Activated CD8-positive, alpha-beta memory T cell treated with anti-CD3 and anti-CD28 coated beads for 24 hours (primary cell): Measurements from ENCODE around the gene AK1.
"Not testable (repeated sequence)": the region's sequence is repeated elsewhere in the genome, so short reads cannot be mapped to it uniquely, and the experiment has no call there.

Experiments
- DNase-seq: peaks from one replicate; pipeline ENCODE4 v3.0.0-alpha.2; 2020

The AK1 gene

DNA sequence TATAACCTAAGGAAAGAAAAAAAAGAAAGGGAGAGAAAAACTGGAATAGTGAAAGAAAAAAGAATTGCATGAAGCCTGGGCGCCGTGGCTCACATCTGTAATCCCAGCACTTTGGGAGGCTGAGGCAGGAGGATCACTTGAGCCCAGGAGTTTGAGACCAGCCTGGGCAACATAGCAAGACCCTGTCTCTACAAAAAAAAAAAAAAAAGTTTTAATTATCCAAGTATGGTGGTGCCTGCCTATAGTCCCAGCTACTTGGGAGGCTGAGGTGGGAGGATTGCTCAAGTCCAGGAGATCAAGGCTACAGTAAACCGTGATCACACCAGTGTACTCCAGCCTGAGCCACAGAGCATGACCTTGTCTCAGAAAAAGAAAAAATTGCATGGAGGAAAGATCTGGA is 4.2 kb upstream of the AK1 start:
- not testable (repeated sequence) for DNase-seq

DNA sequence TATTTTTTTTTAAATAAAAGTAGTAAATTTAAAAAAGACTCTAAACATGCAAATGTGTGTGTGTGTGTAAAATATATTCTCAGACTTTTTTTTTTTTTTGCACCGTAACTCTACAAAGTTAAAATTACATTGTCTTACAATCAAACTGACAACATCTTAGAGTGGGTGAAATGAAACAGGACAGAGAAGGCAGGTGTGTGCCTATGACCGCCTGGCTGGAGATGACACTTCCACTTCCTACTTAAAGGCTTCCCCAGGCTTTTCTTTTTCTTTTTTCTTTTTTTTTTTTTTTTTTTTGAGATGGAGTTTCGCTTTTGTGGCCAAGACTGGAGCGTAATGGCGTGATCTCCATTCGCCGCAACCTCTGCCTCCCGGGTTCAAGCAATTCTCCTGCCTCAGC is 2.7 kb upstream of the AK1 start:
- no peak for DNase-seq

DNA sequence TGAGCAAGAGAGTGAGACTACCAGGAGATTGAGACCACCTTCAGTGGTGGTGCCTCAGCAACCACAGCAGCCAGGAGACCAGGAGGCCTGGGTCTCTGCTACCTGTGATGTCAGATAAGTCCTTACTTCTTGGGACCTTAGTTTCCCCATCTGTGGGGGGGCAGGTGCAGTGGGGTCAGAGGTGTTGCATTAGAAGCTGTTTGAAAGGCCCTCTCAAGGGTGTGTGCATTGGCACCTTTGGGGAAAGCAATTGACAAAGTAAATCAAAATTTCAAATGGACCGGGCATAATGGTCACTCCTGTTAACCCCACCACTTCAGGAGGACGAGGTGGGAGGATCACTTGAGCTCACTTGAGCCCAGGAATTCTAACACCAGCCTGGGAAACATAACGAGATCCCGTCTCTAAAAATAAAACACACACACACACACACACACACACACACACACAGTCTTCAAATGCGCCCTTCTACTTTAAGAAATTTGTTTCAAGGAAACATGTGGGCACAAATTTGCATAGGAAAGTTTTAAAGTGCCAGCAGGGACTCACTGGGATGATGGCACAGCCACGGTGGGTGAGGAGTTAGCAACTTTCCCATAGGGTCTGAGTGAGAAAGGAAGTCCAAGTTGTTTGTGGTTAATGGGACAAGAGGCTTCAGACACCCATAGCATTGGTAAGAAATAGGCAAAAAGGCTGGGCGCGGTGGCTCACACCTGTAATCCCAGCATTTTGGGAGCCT is 1.3 kb upstream of the AK1 start:
- DNase-seq: no peak

DNA sequence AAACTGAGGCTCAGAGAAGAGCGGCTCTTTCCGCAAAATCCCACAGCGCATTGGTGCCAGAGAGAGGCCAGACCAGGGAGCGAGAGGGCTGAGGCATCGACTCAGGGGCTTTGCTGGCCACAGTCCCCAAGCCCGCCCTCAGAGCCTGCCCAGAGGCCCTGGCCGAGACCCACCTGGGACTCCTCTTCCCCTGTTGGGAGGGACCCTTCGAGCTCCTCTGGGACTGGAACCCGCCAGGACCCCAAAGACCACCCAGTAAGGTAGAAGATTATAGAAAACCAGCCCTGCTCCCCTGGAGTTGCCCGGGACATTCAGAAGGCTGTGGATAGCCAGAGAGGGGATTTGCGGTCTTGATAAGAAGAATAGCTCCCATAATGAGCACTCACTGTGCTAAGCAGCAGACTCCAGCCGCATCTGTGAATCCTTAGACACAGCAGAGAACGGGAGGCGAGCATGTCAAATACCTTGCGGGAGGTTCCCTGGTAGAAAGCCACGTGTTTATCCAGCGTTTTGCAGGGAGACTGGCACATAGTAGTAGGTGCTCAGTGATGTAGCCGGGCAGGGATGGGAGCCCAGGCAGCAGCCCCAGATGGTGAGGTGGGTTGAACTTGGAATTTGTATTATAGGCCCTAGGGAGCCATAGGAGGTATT is 651 bp upstream of the AK1 start:
- no peak for DNase-seq

DNA sequence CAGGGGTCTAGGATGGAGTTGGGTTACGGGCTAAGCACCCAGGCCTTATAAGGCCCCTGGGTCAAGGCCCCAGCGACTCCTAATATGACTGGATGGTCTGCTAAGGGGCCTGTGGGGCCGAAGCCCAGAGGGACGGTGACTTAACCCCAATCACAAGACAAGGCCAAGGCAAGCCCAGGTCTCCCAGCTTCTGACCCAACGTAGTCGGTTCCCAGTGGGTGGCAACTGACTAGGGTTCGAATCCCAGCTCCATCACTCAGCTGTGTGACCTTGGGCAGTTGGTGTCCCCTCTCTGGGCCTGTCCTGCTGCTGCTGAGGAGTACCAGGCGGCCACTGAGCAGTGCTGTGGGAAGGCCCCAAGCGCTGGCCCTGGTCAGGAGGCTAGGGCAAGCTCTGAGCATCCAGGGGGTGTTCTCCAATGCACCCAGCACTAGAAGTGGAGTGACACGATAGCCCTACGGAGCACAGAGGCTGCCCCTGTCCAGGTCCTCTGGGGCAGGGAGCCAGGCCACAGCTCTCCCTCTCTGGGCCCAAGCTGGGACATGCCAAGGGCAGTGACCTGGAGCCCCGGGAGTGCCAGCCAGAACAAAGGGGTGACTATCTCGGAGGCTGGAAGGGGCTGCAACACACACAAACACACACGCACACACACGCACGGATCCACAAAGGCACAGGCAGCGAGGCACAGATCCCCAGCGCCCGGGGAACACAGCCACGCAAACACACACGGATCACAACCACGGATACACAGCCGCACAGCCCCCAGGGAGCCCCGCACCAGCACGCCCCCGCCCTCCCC is 512 bp downstream of the AK1 start:
- no peak for DNase-seq

DNA sequence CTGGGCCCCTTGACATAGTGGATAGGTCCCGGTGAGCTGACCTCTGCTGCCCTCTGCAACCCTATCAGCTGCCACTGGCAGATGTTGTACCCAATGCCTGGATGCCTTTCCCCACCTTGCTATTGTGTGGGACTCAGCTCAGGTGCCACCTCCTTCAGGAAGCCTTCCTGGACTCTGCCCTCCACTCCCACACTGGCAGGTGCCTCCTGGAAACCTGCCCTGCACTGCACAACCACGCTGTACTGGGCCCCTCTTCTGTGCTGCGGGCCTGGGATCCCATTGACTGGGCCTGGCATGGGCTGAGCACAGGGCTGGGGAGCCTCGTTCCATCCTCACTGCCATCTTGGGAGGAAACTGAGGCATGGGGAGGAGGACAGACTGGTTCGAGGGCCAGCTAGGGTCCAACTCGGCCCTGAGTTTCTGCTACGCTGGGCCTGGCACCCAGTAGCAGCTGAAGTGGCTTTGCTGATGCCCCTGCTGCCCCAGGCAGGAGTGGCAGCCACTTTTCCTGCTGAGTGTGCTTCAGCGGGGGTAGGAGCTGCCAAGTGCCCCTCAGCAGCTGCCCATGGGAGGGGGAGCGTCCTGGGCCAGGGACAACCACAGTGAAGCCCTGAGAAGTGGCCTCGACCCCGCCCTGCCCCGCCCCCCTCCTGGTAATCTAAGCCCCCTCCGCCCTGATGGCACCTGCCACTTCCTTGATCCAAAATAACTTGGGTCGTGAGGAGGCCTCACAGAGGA is 1.3 kb downstream of the AK1 start:
- no peak for DNase-seq

DNA sequence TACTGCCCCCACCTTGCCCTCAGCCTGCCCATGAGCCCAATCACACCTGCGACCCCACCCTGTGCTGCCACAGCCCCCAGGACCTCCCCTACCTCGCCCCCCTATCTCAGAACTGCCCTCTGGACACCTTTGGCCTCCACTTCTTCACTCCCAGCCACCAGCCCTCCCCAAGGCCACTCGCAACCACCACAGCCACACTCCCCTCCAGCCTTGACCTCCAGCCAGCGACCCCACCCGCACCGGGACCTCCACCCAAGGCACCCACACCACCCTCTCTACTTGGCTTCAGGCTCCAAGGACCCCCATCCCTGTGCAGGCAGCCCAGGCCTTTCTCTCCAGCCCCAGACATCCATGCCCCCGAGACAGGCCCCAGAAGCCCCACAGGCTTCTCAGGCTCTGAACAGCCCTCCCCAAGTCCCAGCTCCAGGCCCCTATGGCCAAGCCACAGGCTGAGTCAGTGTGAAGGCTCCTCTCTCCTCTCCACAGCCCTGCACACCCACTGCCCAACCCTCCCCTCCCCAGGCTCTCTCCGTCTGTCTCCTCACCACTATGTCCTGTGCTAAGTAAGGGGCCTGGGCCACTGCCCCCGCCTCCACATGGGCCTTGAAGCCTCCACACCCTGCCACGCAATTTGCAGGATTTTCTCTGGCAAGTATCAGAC is 2.0 kb downstream of the AK1 start:
- no peak for DNase-seq

DNA sequence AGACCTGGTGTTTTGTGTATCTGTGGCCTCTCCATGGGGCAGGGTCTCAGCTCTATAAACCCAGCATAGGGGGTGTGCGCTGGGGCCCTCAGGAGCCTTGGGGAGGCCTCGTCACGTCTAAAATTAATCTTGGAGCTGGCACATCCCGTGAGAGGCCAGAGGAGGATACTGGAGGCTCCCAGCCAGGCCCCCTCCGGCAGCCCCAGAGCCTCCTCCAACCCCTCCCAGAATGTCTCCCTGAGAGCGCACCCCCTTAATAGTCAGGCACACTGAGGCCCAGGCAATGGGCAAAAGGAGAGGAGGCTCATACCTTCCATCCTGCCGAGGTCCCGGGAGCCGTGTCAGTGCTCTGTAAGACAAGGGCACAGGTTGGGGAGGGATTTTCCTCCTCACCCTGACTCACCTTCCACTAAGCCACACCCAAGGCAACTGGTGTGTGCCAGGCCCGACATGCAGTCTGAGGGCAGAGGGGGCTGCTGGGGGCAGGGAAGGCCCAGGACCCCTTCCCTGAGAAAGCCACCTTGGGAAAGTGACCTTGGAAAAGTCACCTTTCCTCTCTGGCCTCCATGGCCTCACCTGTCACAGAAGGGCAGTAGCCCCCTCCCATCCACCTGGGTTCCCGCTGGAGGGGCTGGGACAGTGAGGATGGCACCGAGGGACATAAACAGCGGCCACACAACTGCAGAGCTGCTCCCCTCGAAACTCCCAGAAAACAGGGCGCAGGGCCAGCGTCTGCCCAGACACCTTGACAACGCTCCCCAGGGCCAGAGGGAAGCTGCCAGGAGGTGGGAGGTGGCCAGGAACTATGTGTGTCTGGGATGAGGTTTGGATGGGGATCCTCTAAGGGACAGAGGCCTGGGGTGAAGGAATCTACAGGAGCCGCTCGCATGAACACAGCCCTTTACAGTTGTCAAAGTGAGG is 2.9 kb downstream of the AK1 start:
- DNase-seq: no peak

DNA sequence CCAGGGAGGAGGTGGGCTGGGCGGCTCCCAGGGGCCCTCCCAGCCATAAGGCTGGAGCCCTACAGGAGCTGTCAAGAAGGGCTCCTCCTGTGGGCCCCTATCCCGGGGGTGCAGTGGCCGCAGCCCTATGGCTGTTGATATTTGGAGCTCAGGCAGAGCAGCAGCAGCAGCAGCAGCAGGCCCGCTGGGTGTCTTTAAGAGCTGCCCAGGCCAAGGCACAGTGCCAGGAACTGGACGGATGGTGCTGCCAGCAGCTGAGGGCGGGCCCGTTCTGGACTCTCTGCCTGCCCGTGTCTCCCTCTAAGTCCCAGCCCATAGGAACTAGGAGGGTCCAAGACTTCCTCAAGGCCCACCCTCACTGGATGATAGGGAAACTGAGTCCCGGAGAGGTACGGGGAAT is 3.6 kb downstream of the AK1 start:
- DNase-seq: no peak

DNA sequence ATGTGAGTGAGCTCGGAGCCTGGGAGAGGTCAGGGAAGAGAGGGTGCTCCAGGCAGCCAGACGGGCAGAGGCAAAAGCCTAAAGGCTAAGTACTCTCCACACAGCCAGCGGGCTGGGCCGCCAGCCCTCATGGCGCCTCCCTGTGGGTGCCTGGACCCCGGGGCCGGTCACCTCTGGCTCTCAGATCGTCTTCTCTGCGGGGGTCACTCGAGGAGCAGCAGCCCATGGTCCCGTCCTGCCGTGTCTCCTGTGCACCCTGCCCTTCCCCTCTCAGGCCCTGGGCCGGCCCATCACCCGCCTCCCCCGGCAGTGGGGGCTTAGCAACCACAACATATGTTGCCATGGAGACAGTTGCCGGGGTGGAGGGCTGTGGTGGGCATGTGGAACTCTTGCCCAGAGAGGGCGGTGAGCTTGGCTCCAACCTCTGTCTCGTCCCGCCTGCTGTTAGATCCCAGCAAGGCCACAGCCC is 4.2 kb downstream of the AK1 start:
- DNase-seq: no peak

DNA sequence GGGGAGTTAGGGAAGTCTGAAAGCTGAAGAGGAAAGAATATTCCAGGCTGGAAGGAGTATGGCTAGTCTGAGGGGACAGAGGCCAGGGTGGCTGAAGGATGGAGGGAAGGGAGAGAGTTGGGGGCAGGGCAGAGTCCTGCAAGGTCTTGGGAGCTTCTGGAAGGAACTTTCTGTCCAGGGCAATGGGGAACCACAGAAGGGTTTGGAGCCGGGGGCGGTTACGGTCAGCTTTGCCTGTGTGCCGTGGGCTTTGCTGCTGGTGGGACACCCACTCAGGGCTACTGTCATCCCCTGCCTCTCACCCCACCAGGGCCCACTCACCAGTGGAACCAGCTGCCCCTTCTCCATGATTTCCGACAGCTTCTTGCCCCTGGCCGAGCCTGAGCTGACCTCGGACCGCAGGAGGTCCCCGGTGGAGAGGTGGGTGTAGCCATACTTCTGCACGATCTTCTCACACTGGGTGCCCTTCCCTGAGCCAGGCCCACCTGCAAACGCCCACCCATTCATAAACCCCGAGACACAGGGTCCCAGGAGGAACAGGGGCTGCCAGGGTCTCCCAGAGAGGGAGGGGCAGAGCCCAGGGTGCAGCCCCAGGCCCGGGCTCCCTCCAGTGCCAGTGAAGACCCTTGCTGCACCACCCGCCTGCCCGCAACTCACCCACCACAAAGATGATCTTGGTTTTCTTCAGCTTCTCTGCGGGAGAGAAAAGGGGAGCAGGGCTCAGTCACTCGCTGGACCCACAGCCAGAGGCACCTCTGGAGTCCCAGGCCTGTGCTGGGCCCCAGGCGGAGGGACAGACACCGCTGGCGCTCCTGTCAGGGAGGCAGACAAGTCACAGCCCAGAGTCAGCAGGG is 4.9 kb downstream of the AK1 start:
- no peak for DNase-seq

DNA sequence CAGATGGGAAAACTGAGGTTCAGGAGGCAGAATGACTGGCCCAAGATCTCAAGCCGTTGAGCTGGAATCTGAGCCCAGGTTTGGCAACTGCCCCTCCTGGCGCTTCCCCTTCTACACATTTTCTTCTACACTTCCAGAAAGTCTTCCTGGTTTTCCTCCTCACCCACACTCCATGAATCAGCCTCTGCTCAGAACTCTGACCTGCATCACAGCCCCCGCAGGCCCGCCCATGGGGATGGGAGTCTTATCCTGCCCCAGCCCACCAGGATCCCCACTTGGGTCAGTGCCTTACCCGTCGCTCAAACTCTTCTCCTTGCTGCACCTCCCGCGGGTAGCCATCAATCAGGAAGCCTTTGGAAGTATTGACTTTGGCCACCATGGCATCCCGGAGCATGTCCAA is 5.9 kb downstream of the AK1 start:
- no peak for DNase-seq

DNA sequence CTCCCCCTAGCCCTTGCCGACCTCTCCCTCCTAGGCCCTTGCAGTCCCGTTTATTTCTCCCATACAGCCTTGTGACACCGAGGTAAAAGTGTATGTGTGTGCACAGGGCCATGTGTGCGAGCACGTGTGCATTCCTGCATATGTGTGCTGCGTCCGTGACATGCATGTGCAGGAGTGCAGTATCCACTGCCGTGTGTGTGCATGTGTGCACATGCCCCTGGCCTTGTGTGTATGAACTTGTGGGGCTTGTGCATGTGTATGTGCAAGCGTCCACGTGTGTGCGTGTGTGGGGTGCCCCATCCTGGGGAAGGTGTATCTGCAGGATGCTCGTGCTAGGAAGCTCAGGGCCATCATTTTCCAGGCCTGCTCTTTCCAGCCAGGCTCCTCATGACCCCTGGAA is 6.6 kb downstream of the AK1 start:
- DNase-seq: no peak

DNA sequence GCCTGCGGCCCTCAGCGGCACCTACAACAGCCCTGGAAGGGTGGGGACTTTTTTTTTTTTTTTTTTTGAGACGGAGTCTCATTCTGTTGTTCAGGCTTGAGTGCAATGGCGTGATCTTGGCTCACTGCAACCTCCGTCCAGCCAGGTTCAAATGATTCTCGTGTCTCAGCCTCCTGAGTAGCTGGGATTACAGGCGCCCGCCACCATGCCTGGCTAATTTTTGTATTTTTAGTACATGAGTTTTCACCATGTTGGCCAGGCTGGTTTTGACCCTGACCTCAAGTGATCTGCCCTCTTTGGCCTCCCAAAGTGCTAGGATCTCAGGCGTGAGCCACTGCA is 7.4 kb downstream of the AK1 start:
- DNase-seq: not testable (repeated sequence)

DNA sequence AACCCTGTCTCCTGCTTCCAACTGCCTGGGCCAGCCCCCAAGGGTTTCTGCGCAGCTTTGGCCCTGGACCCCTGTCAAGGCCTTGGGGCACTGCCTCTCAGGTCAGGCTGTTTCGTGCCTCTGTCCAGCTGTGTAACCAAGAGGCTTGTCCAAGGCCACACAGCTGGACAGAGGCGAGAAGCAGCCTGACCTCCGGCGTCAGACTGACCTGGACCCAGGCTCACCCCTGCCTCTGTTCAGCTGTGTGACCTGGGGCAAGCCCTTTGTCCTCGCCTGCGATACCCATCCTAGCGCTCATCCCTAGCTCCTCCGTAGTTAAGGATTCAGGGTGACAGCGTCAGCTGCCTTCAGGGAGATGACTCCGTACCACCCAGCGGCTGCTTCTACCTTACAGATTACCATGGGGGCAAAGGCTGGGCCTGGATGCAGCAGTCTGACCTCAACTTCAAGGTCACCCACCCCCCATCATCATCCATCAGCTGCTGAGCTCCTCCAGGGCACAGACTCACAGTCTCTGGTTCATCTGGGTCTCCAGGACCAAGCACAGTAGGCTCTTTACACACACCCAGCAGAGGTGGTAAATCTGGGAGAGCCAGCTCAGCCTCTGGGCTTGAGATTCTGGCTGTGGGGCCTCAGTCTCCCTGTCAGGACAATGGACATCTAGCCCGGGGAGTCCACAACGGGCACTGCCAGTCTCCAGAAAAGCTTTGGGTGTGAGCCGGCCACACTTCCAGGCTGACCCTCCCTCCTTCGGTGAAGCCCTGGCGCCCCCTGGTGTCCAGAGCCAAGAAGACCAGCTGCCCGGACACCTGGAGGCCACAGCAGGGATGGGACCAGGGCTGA is 7.9 kb downstream of the AK1 start:
- peak; percentile 94 for DNase-seq

DNA sequence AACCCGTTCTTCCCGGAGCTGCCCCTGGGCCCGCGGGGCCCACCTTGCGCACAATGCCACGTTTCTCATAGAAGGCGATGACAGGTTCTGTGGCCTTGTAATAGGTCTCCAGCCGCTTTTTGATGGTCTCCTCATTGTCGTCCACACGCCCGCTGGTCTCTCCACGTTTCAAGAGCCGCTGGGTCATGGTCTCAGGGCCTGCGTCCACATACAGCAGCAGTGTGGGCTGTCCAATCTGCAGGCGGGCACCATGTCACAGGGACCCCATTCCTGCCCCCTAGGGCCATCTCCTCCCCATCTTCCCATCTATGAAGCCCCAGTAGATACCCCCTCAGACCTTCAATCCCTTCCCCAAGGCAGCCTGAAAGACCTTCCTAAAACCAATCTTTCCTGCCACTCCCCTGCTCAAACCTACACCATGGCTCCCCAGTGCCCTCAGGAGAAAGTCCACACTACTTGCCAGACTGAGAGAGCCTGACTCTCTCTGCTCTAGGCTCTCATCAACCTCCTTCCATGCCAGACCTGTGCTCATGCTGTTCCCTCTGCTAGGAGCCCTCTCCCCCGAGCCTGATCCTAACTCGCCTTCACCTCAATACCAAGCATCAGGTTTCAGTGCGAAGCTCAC is 9.1 kb downstream of the AK1 start:
- no peak for DNase-seq

DNA sequence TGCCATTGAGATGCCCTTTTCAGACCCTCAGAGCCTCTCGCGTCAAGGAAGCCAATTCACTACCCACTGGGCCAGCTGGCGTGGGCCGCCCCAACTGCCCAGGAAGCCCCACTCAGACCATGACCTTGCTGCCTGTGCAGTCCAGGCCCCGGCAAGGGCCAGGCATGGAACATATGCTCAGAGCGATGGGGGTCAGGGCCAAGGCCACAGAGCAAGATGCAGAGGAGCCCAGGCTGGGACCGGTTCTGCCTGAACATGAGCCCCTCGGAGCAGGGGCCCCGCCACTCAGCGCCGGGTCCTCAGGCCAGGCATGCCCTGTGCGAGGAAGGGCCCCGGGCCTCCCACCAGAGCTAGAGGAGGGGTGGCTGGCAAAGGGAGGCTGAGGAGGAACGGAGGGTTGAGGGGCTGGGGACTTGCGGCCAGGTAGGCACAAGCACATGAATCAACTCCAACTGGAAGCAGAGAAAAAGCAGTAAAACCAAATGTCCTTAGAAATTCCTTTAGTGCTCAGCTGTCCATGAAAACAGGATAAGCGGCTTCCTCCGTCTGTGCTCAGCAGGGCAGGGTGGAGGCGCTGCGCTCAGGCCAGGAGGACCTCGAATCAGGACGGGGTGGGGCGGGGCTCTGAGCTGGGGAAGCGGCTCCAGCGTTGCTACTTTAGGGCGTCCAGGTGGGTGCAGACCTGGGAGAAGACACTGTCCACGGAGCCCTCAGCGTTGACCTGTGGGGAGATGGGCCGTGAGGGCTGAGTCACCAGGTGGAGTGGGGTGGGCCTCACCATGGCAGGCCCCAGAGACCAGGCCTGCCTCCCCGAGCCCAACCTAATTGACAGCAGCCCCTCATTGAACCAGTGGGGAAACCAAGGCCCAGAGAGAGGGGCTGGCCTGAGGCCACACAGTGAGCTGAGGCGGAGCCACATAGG is 9.9 kb downstream of the AK1 start:
- no peak for DNase-seq

DNA sequence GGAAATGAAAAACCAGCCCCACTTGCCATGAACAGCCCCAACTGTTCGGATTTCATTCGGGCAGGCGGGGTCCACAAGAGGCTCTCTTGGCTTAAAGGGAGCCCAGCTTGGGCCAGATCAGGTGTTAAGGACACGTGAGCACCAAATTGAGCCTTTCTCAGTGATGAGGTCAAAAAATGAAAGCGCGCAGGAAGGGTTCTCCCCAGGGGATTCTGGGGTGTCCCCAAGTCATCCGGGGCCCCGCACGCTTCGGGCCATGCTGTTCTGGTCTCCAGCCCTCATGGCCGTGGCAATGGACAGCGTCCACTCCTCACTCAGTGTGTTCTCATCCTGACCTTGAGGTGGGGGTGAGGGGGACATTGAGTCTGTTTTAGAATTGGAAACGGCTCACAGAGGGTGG is 10.9 kb downstream of the AK1 start:
- no peak for DNase-seq
